Activated T-helper 9 cell treated with anti-CD3 and anti-CD28 coated beads, Interleukin-2, amount 50 U/mL, for 16 hours (primary cell): ENCODE results near the gene CFAP61.

Source experiments
- DNase-seq: peaks from one replicate; pipeline ENCODE4 v3.0.0-alpha.2; 2020; ENCODE audit warnings: low read depth

The CFAP61 gene

GRCh38 chr20:20366551-20366875 is 314.2 kb downstream of the CFAP61 start:
- DNase-seq = no peak

- no peak for DNase-seq
Observed at GRCh38 chr20:20366876-20367574, 314.7 kb downstream of the CFAP61 start.

DNA sequence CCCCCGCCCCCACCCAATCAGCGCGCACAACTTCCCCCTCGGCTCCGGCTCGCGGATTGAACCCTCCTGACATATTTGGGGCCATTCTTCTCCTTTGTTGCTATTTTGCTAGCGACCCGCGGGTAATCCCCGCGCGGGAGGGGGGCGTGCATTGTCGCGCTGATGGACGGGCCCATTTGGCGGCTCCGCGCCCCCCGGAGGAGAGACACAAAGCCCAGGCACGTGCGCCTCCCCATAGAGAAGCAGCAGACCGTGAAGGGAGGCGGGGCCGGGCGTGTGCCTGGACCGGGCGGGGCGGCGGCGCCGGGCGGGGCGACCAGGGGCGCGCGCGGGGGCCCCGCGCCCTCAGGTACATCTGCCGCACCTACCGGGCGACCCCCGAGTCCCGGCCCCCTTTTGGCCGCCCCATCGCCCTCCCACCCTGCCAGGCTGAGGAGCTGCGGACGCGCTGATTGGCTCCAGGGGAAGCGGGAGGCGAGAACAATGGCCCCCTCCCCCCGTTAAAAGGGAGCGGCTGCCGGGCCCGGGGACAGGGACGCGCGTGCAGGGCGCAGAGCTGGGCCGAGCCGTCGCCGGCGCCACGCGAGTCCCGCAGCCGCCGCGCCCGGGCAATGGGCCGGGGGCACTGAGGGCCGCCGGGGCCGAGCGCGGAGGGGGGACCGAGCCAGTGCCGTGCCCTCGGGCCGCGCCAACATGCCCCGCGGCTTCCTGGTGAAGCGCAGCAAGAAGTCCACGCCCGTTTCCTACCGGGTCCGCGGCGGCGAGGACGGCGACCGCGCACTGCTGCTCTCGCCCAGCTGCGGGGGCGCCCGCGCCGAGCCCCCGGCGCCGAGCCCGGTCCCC is 315.5 kb downstream of the CFAP61 start, which contains the start of gene INSM1:
Gene INSM1 (plus strand): TSS at position 530 of the 843 bp plus-strand sequence. CDS start 164 bp downstream, at position 694.
- DNase-seq = no peak

GRCh38 chr20:20368418-20369249 is 316.3 kb downstream of the CFAP61 start:
- no peak for DNase-seq

DNA sequence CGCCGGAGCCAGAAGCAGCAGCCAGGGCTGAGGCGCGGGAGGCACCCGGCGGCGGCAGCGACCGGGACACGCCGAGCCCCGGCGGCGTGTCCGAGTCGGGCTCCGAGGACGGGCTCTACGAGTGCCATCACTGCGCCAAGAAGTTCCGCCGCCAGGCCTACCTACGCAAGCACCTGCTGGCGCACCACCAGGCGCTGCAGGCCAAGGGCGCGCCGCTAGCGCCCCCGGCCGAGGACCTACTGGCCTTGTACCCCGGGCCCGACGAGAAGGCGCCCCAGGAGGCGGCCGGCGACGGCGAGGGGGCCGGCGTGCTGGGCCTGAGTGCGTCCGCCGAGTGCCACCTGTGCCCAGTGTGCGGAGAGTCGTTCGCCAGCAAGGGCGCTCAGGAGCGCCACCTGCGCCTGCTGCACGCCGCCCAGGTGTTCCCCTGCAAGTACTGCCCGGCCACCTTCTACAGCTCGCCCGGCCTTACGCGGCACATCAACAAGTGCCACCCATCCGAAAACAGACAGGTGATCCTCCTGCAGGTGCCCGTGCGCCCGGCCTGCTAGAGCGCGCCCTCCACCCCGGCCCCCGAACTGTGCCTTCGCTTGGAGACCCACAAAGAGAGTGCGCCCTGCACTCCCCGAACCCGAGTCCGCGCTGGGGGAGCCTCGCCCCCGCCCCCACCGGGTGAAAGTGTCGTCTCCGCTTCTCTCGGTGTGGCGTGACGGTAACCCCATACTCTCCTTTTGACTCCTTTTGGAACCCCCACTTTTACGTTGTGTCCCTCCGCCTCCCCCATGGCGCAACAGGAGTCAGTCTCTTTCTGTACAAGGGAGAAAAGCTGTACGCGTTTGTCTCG is 317.1 kb downstream of the CFAP61 start:
- DNase-seq = no peak

DNA sequence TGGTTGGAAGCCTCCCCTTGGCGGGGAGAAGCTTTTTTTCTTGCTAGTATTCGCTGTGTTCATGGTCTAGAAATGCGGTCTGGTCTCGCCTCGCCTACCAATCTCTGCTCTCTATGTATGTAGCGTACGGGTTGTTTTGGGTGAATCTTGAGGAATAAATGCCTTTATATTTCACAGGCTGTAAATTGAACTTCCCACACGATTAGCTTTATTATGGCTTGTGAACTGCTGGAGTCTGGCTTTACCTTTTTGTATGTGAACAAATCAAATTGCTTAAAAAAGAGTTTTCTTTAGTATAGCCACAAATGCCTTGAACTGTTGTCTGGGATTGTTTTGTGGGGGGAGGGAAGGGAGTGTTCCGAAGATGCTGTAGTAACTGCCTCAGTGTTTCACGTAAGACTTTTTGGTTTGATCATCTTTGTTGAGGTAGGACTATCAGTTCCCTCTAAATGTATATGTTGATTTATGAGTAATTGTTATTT is 317.8 kb downstream of the CFAP61 start:
- DNase-seq = no peak

GRCh38 chr20:20371083-20371482 is 318.8 kb downstream of the CFAP61 start:
- no peak for DNase-seq

- DNase-seq = no peak
Observed at GRCh38 chr20:20371681-20372080, 319.3 kb downstream of the CFAP61 start.

DNA sequence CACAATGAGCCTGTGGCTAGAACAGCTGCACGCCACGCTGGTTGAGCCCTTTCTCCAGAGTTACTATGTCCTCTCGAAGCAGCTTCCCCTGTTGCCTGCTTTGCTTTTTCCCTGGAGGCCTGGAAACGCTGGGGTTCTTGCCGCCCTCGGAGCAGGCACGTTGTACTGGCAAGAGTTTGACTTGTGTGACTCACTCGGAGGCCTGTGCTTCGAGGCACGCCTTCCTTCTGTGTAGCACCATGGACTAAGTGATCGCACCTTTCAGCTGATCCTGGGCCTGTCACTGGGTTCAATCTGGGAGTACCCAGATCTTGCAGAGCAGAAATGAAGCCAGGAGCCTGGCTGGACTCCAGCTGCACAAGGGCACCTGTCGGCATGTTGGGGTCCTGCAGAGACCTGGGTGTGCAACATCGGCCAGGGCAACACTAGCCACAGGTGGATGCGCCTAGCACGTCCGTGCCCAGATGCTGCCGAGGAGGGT is 320.8 kb downstream of the CFAP61 start:
- DNase-seq = no peak

DNA sequence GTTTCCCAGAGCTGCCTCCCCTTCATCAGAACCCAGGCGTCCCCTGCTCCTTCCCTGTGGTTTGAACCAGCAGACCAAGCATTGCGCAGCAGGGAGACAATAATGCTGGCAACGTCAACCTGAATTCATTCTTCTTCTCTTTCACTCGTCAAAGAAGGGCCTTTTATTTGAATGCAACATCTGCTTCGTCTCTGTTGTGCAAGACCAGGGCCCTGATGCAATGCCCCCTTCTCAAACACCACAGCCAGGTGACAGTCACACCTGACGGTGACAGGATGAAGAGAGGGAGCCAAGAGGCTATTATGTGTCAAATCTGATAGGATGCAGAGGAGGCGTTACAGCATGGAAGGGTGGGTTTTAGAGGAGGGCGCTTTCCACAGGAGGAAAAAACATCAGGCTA is 323.5 kb downstream of the CFAP61 start:
- DNase-seq = no peak

DNA sequence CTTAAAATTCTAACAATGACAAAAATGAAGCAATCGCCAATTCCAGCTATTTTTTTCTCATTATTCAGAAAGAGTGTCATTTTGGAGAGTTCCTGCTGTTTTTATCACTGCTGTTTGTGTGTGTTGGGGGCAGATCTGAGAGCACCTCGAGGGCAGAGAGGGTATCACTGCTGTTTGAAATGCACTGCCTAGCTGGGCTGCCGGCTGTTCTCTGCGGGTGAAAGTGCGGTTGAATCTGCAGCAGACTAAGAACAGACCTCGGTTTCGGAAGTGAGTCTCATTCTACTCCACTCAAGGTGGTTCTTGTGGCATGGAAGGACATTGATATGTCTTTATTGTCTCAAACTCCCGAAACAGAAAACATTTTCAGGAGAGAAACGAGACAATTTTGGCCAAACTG is 333.9 kb downstream of the CFAP61 start:
- DNase-seq = no peak

GRCh38 chr20:20390393-20390792 is 338.1 kb downstream of the CFAP61 start:
- no peak for DNase-seq

GRCh38 chr20:20391115-20391514 is 338.8 kb downstream of the CFAP61 start:
- no peak for DNase-seq

DNA sequence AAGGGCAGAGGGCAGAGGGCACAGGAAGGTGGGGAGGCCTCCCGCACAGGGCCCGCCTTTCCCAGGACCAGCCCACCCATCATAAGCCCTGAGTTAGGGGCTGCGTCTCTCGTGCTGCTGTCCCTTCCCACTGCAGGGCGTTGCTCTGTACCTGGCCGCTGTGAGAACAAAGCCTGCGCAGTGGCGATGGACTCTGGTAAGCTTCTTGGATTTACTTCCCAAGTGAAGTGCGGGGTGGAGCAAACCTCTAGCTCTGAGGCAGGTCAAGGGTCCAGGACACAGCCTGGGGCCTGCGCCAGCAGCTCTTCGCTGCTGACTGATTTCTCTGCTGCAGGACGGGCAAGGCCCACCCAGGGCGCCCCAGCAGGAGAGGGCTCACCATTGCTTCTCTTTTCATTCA is 339.4 kb downstream of the CFAP61 start:
- no peak for DNase-seq

DNA sequence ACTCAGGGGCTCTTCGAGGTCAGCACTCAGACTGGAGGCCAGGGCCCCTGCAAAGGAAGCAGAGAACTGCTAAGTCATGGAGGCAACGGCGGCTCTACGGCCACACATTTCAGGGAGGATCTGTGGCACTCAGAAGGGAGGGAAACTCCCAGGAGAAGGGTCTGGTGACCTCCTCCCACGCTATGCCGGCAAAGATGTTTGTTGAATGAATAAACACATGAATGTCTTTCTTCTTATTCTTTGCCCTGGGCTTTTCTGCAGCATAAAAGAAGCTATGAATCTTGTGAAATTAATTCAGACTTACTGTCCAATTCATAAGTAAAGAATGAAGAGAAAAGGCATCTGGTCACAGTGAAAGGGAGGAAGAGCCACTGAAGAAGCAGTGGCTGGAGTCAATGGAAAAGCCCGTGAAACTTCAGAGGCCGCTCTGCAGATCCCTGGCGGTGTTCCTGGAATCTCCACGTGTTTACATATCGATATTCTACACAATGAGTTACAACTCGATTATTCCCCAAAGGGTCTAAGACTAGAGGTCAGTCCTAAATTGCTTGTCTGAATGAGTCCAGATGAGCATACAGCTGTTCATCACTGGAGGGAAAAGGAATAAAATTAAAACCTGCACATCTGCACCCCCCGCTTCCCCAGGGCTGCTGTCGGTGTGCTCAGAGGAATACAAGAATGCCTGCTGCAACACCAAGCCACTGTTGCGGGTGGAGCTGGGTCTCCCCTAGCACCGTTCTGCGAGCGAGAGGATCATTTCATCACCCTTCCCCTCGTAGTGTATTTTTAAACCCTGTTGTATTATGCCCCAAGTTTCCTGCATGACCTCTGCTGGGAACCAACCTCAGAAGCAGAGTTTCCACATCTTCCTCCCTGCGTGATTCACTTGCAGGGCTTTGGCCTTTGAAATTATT is 341.1 kb downstream of the CFAP61 start:
- DNase-seq = no peak

- no peak for DNase-seq
Observed at GRCh38 chr20:20395087-20395486, 342.8 kb downstream of the CFAP61 start.

GRCh38 chr20:20395903-20396568 is 343.7 kb downstream of the CFAP61 start:
- no peak for DNase-seq

GRCh38 chr20:20396794-20397193 is 344.5 kb downstream of the CFAP61 start:
- DNase-seq = no peak

DNA sequence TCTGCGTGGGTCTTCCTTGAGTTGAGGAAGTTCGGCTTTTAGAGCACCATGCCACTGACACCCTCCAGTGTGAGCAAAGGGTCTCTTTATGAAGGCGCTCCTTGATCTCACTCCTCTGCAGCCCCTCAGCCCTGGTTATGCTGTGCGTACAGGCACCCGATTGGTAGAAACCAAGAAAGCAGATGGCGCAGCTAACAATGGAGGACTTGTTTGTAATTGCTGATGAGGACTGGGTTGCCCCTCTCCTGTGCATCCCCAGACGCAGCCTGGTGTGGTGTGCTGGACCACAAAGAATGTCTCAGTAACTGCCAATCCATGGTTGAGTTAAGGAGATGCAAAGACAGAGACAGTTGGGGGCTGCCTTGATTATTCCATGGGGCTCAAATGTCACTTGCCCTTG is 345.8 kb downstream of the CFAP61 start:
- DNase-seq = no peak
